T1000 (cell line): ENCODE data around the gene ADAM11.

Experiments
- DNase-seq: peaks from one replicate; lab custom pipeline; 2025; ENCODE audit warnings: mixed read lengths; lab: John Stamatoyannopoulos, UW

The ADAM11 gene

DNA sequence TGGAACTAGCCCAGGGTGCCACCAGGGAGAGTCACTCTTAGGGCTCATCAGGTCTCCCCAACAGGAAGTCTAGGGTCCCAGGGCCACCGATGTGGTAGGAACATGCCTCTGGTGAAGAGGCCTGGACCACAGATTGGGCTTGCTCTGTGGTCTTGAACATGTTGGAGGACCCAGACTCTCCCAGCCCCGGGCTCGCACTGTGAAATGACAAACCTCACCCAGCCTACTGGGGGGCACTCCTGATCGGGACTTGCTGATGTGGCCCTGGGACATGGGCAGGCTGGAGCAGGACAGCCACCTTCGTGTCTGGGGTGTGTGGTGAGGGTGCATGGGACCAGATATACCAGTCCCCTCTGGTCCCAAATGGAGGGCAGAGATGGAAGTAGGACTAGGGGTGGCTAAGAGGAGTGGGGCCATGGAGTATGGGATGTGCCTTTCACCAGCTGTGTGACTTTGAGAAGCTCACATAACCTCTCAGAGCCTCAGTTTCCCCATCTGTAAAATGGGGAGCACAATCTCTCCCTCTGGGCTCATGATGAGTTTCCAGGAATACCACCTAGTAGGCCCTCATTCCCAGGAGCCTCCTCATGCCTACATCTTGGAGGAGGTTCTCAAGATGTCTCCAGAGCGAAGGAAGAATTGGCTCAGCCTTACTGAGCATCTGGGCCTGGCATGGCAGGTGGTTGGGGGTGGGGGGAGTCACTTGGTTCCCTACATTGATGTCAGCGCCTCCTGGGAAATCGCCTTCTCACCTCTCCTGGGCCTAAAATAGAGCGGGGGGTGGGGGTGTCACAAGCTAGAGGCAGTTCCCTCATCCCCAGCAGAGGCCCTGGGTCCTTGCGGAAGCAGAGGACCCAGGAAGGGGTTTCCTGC lies 1.5 kb upstream of the ADAM11 start:
- no peak for DNase-seq

DNA sequence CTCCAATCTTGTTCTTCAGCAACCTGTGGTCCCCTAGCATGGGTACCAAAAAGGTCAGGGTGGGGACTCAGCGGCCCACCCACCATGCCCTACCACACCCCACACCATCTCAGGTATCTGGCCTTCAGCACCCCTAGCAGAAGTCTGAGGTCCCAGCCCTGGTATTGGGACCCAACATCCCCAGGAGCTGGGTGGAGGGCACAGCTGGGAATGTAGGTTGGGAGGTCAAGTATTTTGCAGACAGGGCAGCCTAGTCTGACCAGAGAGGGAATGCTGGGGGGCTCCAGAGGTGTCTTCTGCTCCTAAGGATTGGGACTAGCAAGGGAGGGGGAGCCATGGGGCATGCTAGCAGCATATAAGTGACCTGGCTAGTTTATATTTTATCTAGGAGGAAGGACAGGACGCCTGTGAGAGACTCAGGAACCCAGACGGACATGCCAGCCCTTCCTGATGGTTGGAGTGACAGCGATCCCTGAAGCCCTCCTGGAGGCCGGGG lies 822 bp upstream of the ADAM11 start:
- DNase-seq: no peak

DNA sequence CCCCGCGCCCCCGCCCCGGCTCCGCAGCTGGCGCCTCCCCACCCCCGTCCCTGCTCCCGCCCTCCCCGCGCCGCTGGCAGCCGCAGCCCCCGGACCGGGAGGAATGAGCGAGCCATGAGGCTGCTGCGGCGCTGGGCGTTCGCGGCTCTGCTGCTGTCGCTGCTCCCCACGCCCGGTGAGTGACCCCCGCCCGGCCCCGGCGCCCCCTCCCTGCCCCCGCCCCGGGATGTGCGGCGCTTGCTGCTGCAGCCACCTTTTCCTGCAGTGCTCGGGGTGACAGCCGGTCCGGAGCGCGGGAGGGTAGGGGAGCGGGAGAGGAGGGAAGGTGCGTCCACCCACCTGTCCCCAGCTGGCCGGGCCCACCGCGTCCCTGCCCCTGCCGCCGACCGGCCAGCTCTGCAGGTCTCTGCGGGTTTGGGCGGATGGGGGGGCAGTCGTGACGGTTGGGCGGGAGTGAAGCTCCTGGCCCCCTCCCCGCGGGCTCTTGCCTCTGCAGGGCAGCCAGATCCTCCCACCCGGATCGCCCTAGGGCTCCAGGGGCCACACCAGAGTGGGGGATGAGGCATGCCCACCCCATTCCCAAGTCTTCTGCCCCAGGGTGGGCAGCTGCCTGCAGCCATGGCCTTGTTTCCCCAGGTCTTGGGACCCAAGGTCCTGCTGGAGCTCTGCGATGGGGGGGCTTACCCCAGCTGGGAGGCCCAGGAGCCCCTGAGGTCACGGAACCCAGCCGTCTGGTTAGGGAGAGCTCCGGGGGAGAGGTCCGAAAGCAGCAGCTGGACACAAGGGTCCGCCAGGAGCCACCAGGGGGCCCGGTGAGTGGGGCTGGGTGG lies 513 bp downstream of the ADAM11 start:
- DNase-seq: no peak

DNA sequence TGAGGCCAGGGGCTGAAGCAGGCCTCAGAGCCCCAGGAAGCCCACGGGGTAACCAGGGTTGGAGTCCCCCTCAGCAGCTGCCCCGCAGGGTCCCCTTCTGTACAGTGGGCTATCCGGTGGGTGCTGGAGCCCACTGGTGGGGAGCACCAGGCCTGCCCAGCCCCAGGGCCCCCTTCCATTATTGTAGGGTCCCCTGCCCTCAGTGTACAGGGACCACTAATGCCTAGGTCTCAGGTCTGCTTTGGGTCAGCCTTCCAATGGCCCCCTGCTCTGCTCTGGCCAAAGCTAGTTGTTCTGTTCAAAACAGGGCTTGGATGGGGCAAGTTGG lies 1.1 kb downstream of the ADAM11 start:
- no peak for DNase-seq

DNA sequence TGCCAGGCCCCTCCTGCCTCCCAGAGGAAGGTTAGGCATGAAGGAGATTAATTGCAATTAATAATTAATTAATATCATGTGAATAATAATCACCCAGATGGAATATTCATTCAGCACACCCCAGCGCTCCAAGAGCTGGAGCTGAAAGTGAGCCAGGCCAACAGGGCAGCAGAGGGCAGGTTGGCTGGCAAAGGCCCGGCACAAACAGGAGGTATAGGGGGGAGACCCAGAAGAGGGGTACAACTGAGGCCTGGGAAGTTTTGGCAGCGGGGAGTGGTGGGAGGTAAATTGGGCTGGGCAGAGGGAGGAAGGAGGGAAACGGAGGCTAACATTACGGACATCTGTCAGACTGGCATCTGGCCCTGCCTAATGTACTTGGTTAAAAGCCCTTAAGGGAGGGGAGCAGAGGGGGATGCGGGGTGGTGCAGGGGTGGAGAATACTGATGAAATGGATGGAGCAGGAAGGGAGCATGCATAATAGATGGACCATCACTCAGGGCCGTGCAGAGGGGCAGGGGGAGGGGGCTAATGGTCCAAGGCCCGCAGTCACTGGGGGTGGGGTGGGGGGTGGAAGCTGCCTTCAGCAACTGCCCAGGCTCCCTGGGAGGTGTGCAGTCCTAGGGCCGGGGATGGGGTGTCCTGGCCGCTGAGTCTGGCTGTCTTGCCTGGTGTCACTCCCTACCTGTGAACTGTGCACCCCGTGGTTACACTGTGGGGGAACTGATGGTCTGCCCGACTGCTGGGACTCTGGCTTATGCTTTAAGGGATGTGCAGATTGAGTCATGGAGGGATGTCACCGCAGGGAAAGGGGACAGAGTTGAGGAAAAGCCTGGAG lies 1.9 kb downstream of the ADAM11 start:
- DNase-seq: no peak

DNA sequence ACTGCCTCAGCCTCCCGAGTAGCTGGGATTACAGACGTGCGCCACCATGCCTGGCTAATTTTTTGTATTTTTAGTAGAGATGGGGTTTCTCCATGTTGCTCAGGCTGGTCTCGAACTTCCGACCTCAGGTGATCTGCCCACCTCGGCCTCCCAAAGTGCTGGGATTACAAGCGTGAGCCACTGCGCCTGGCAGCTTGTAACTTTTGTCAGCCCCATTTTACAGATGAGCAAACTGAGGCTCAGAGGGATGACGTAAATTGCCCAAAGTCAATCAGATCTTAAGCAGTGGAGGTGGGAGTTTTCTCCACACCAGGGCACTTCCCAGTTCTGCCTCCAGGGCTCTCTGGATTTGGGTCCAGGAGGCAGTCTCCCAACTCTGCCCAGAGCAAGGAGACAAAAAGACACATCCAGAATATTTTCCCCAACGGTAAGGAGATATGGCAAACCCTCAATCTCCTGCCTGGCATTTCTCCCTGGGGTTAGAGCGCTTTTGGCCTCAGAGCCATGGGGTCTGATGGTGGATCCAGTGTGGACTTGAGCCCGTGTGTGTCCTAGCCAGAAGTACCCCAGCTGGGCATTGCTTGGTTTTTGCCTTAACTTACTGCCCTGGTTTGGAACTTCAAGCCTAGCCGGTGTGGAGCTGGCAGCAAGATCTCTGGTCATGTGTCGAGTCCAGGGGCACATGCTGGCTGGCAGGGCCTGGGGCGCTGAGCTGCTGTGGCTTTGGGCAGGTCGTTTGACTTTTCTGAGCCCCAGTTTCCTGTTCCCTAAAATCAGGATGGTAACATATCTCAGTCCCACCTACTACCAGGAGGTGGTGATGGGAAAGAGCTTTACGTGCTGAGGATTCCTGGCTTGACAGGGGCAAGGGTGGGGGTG lies 3.4 kb downstream of the ADAM11 start:
- DNase-seq: no peak

DNA sequence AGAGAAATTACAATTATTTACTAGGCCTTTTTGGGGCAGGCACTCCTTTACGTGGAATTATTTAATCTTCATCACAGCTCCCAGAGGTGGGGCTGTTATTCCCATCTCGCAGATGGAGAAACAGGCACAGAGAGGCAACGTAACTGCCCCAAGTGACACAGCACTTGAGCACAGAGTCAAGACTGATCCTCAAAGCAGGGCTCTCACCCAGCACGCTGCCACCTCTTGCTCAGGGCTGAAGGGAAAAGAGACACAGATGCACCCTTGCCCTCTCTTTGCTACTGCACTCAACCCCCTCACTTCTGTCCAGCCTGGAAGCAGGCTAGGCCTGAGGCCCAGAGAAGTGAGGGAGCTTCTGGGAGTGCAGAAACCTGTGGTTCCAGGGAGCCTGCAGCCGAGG lies 4.4 kb downstream of the ADAM11 start:
- DNase-seq: no peak

DNA sequence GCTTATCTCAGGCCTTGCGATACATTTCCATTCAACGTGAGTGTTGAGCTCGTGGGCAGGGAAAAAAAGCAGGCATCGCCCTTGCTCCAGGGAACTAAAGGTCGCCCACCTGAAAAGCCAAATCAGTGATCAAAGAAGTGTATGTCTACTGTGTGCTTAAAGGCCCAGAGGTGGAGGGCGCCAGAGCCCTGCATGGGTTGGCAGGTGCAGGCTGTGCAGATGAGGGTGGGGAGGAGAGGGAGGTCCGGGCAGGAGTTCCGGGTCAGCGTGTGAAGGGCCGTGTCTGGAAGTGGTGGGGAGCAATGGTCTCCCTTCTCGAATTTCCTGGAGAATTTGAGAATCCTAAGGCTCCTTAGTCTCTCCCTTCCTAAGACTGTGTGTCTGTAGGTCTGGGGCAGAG lies 7.2 kb downstream of the ADAM11 start:
- DNase-seq: no peak

DNA sequence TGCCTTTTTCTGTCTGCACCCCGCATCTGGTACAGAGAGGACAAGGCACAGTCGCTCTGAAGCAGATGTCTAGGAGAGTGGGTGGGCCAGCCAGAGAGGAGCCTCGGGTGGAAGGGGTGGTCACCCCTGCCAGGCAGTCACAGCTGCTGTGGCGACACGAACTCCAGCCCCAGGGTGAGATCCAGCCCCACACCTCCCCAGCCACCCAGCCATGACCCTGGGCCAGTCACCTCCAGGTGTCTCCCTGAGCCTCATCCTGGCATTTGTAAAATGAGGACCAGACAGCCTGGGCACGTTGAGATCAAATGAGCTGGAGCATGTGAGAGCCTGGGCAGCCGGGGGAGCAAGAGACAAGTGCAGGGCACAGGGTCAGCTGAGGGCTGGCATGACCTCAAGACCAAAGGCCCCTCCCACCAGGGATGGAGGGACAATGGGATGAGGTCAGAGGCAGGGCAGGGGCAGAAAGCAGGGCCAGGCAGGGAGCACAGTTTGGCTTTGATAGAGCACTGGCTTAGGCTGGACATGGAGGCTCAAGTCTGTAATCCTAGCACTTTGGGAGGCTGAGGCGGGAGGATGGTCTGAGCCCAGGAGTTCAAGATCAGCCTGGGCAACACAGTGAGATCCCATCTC lies 7.7 kb downstream of the ADAM11 start:
- no peak for DNase-seq

DNA sequence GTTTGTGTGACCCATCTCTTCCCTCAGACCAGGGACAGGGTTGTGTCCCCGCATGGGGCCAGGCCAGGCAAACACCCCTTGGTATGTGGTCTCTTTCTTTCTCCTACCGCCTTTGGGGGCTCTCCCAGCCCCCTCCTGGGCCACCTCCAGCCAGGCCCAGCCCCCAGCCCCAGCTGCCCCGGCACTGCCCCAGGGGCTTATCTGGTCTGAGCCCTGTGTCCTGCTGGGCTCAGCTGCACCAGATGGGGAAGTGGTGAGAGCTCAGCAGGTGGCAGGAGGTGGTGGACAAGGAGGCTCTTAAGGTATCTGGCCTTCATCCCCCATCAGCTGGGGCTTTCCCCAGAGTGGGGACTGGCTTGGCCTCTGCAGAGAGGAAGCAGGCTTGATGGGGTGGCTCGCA lies 8.7 kb downstream of the ADAM11 start:
- DNase-seq: no peak

DNA sequence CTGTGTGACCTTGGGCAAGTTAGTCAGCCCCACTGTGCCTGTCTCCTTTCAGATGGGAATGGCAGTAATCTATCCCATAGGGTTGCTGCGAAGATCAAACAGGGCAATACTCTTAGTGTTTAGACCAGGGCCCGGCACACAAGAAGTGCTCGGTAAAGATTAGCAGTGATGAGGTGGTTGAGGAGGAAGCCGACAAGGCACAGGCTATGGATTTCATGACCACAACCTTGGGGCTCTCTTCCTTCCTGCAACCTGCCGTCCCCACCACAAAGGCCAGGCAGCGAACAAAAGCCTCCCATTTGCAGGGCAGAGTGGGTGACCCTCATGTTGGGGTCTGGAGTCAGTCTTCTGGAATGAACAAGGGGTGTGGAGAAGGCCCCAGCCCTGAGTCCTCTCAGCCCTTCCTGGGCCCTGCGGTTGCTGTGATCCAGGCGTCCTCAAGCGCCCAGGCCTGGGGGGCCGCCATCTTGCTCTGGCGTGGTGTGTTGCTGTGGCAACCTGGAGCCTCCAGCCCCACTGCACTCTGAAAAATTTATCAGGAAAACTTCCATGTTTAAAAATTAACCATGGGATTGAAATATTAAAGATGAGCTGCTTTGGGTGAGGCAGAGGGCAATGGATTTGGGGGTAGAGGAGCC lies 9.8 kb downstream of the ADAM11 start:
- no peak for DNase-seq

DNA sequence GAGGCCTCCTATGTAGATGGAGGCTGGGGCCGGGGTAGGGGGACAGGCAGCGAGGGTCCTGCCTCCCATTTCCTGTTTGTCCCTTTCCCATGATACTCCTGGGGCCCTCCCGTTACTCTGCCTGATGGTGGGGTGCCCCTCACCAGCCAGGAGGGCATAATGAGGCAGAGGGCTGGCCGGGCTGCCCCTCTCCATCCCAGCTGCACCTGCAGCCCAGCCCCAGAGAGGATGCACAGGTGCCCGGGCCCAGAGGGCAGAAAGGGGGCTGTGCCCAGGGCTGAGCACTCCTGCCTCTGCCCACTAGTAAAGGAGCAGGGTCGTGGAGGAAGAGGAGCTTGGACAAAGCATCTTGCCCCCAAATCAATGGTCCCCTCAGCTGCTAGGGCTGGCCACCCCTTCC lies 10.4 kb downstream of the ADAM11 start:
- no peak for DNase-seq

DNA sequence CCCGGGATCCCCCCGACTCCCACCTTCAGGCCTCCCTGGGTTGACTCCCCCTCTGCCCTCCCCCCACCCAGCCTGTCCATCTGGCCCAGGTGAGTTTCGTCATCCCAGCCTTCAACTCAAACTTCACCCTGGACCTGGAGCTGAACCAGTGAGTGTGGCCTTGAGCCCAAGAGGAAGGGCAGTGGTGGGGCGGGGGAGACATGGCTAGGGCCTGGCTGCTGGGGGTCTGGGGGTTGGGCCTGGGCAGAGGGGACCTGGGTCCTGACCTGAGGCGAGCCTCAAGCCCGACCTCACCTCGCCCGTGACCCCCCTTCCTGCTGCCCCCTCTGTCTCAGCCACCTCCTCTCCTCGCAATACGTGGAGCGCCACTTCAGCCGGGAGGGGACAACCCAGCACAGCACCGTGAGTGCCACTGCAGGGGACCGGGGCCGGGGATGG lies 10.9 kb downstream of the ADAM11 start:
- DNase-seq: no peak

DNA sequence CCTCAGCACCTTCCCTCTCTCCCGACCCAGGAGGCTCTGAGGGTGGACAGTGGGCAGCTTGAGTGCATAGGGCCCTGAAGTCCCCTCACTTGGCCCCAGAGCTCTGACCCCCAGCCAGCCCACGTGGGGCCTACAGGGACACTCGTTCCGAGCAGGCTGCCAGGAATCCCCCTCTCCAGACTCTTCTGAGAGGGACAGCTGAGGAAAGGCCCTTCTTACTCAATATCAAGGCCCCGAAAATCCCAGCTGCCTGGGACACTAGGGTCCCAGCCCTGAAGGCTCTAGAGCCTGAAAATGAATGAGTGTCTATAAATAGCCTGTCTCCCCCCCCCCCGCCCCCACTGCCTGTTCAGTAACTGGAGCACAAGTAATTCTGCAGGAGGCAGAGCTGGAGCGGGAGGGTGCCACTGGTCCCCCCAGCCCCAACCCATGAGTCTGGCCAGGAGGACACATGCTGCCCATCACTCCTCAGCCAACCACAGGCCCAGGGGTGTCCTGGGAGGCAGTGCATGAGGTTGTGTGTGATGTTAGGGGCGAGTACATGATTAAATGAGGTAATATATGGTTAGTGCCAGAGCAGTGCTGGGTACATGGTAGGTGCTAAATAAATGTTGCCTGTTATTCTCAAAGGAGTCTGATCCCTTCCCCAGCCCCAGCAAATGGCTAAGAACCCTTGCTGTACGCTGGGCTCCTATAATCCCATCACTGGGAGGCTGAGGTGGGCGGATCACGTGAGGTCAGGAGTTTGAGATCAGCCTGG lies 11.6 kb downstream of the ADAM11 start:
- DNase-seq: no peak

DNA sequence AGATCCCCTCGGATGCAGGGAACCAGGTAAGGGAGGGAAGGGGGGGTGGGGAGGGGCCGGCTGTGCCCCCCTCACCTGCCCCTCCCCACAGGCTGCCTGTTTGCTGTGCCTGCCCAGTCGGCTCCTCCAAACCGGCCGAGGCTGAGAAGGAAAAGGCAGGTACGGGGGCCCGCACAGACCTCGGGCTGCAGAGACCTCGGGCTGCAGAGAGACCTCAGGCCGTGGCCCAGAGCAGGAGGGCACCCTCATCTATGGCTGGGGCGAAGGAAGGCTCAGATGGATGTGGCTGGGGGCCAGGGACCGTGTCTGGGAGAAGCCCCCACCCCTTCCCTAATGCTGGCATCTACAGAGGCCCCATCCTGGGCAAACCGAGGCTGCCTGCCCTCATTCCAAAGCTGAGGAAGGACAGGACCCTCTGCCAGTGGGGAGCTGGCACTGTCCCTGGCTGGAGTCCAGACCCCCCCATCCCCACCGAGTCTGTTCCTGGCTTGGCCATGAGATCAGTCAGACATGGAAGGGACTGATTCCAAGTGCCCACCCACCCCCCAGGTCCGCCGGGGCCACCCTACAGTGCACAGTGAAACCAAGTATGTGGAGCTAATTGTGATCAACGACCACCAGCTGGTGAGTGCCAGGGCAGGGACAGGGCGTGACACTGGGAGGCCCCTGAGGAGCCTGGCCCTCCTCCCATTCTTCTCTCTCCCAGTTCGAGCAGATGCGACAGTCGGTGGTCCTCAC lies 13.7 kb downstream of the ADAM11 start:
- no peak for DNase-seq

DNA sequence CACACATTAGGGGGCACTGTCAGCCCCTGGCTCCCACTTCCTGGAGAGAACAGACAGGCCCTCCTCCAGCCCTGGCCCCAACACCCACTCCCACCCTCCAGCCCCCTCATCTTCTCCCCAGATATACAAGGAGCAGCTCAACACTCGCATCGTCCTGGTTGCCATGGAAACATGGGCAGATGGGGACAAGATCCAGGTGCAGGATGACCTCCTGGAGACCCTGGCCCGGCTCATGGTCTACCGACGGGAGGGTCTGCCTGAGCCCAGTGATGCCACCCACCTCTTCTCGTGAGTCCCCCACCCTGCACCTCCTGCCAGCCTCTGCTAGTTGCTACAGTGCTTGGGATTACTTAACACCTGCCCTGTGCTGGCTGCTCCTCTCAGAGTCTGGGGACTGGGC lies 14.4 kb downstream of the ADAM11 start:
- no peak for DNase-seq

DNA sequence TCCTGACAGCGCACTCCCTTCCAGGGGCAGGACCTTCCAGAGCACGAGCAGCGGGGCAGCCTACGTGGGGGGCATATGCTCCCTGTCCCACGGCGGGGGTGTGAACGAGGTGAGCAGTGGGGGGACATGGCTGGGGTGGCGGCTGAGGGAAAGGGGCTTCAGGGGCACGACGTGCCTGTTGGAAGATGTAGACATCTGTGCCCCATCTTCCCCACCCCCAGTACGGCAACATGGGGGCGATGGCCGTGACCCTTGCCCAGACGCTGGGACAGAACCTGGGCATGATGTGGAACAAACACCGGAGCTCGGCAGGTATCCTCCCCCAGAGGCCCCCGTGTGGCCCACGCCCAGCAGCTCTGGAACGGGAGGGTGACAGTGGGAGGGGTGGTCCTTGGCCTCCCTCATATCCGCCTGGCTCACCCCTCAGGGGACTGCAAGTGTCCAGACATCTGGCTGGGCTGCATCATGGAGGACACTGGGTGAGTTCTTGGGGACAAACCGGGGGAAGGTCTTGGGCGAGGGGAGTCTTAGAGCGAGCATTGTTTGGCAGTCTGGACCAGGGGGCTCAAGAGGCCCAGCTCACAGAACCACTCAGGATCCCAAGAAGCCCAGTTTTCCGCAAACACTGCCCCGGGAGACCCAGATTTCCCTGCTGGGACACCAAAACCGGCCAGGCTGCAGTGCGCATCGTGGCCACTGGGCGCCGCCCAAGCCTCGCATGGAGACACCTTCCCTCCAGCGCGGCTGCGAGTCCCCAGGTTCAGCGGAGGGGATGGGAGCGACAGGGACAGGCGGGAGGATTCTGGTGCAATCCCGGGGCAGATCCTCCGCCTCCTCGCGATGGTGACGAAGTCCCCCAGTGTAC lies 15.7 kb downstream of the ADAM11 start:
- DNase-seq: peak; percentile 83
